GM12892 (cell line): ENCODE data around the gene DIP2B.

ENCODE experiments used
- DNase-seq: peaks from one replicate; pipeline ENCODE4 v3.0.0; 2011; ENCODE audit not compliant: insufficient read length
- FAIRE-seq: peaks from 2 replicates; lab custom pipeline; 2011; peaks lifted over from hg19 to GRCh38; lab: Jason Lieb, UNC
- POLR2A ChIP-seq: IDR thresholded peaks from 2 replicates; pipeline ENCODE4 v1.6.1; 2011; ENCODE audit warnings: low read depth, low read length, control low read depth
- POLR2AphosphoS5 ChIP-seq: IDR thresholded peaks from 2 replicates; pipeline ENCODE4 v1.6.1; 2011; ENCODE audit warnings: low read depth, low read length, control low read depth
- TAF1 ChIP-seq: IDR thresholded peaks from 2 replicates; pipeline ENCODE4 v1.6.1; 2011; ENCODE audit warnings: low read depth, mild to moderate bottlenecking, control low read depth, low read length, borderline replicate concordance

DIP2B gene

DNA sequence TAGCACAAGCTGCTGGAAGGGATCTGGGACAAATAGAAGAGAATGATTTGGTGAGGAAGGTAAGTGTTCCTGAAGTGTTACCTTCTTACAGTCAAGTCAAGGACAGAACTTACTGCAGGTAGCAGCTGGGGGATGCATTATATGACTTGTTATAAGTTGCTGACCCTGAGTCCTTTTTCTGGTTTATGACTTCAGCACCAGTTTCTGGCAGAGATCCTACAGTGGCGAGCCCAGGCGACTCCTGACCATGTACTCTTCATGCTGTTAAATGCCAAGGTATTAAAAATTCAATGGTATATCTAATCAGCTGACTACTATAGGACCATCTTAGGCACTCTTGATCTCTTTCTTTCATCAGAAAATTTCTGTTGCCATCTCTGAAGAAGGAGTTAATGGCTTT lies 214.0 kb downstream of the DIP2B start:
- FAIRE-seq (no peak), DNase-seq (no peak)
- TF ChIP-seq POLR2A = no peak
- no peak for TF ChIP-seq POLR2AphosphoS5
- TF ChIP-seq TAF1 = no peak

DNA sequence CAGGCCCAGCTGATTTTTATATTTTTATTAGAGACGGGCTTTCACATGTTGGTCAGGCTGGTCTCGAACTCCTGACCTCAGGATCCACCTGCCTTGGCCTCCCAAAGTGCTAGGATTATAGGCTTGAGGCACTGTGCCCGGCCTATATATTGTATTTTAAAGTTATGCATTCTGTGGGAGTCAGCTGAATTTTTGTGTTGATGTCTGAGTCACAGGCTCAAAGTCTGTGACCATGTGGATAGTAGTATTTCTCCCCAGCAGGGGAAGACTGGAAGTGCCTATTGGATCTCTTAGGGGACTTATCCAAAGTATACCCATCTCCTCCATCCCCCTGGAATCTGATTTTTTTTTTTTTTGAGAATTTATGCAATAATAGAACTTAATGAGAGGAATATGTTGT lies 215.3 kb downstream of the DIP2B start:
- FAIRE-seq (no peak), DNase-seq (no peak)
- no peak for TF ChIP-seq POLR2AphosphoS5

DNA sequence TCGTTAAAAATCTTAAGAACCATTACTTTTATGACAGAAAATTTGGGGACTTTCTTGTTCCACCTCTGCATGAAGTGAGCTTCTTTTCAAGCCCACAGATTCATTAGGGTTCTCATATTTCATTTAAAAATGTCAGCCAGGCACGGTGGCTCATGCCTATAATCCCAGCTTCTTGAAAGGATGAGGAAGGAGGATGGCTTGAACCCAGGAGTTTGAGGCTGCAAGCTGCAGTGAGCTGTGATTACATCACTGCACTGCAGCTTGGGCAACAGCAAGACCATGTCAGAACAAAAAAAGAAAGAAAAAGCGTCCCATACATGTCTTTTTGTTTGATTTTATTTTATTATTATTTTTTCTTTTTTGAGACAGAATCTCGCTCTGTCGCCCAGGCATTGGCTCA lies 215.7 kb downstream of the DIP2B start:
- TF ChIP-seq POLR2AphosphoS5 = no peak
- no peak for TF ChIP-seq TAF1
- TF ChIP-seq POLR2A = no peak

DNA sequence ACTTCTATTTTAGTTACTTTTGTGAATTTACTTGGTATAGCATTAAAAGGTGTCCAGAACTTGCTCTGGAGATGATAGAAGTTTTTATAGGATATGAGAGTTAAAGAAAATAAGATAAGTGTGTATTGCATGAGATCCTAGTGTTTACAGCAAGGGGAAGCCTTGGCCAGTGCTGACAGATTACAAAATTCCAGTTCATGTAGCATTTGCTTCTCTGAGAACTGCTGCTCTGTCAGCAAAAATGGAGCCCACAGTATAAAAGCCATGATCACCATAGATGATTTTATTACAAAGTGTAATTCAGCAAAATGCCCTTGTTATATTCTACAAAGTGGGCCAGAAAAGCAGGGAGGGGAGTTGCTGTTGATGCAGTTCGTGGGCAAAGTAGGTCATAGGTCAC lies 219.1 kb downstream of the DIP2B start:
- FAIRE-seq = no peak
- DNase-seq = no peak
- no peak for TF ChIP-seq POLR2AphosphoS5
- TF ChIP-seq TAF1 = no peak
- no peak for TF ChIP-seq POLR2A

More for the DNA sequence above, 215.7 kb downstream of the DIP2B start:
- FAIRE-seq = no peak
- no peak for DNase-seq

DNA sequence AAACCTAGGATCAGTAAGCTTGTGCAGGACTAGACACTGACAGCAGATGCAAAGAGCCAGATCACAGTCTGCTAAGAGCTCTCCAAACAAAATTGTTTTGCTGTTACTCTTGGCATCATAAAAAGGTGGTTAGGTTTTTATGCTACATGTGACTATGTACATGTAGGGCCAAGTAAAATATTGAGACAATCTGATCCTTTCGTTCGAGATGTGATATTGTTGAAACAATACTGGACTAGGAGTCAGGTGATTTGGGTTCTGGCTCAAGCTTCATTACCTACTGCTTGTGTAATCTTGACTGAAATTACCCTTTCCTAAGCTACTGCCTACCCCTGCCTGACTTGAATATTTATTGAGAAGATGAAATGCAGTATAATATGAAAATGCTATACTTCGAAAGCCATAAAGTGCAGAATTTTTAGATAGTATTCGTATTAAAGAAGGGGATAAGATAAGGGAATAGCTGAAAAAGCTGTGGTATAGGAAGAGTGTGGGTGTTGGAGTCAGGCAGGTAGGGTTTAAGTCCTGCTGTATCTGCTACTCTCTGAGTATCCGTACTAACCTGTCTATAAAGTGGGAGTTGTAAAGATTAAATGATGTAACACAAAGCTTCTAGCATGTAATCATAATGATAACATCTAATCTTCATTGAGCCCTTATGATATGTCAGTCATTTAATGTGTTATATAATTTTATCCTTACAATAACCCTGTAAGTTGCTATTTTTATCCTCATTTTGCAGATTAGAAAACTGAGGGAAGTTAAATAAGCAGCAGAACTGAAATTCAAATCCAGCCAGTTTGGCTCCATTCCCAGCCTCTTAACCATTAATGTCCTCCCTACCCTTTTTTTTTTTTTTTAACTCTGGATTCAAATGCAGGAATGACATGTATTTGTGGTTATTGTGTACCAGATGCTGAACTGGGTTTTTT lies 220.5 kb downstream of the DIP2B start:
- FAIRE-seq = no peak
- no peak for TF ChIP-seq TAF1
- TF ChIP-seq POLR2A = no peak
- TF ChIP-seq POLR2AphosphoS5 = no peak
- DNase-seq = no peak

DNA sequence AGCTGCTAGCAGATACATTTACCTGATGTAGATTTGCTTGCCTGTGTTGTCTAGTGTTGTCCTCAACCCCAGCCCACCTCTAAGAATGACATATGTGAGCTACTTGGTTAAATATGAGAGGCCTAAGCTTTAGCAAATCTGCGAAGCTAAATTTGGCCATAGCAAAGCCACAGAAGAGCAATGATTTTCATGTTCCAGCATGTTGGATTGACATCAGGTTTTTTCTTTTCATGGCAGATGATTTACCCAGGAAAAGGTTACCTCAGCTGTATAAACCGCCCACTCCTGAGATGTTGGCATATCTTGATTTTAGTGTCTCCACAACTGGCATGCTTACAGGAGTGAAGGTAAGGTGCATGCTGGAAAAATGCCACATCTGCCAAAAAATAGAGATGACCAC lies 222.7 kb downstream of the DIP2B start:
- TF ChIP-seq TAF1 (no peak), POLR2AphosphoS5 (no peak)
- DNase-seq (no peak), FAIRE-seq (no peak)

DNA sequence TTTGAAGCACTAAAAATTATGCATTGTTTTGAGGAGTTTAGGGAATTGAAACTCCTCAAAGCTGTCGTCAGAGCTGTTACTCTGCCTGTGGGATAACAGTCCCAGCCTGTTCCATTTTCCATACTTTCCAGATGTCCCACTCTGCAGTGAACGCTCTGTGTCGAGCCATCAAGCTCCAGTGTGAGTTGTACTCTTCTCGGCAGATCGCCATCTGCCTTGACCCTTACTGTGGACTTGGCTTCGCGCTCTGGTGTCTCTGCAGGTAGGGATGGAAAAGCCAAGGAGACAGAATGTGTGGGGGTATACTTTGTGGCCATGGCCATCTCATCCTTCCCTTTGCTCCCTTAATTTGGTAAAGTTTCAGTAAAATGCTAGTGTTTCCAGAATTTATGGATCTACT lies 223.6 kb downstream of the DIP2B start:
- TF ChIP-seq POLR2AphosphoS5 (no peak), POLR2A (no peak), TAF1 (no peak)
- FAIRE-seq (no peak), DNase-seq (no peak)

DNA sequence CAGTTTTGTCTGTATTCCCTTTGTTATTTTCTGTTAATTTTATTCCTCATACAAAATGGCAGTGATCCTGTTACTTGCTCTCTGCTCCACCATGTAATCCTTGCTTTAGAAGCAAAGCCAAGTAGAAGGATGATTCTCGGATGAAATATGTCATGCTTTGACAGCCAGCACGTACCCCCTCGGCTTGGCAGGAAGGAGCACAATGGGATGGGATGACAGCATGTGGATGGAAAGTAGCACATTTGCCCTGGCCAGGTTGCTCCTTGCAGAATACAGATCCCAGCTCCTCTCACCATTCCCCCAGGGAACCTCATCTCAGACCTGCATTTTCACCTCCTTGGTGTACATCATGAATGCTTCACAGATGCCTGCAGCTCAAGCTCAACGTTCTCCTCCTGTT lies 224.1 kb downstream of the DIP2B start:
- FAIRE-seq (no peak), DNase-seq (no peak)
- TF ChIP-seq POLR2A = no peak
- TF ChIP-seq POLR2AphosphoS5 = no peak
- TF ChIP-seq TAF1 = no peak

DNA sequence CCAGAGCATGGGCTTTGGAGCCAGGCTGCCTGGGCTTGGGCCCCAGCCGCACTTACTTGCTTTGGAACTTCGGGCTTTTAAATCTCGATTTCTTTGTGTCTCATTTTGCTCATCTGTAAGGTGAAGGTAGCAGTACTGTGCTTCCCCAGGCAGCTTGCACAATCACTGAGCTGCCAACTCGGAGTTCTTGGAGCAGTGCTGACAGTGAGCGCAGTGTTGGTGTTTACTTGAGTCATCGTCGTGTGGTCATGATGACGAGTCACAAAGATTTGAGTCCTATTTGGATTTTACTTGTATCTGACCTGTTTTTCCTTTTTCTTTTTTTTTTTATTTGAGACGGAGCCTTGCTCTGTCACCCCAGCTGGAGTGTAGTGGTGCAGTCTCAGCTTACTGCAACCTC lies 227.8 kb downstream of the DIP2B start:
- FAIRE-seq (no peak), DNase-seq (no peak)
- no peak for TF ChIP-seq POLR2A

DNA sequence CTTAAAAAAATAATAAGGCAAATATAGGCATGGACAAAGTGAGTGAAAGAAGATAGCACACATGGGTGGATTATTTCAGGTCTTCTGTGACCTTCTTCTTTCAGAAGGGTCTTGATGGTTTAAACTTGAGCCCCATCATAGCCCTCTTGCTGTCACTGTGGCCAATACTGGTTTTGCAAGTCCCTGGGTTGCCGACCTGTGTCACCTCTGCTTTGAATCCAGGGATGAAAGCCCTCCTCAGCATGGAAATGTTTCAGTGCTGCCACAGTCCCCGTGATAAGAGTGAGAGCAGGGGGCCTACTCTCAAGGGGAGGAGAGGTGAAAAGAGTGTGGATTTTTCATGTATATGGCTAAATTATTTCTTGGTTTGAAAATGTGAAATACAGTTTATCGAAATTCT lies 228.9 kb downstream of the DIP2B start:
- no peak for TF ChIP-seq POLR2A
- no peak for TF ChIP-seq POLR2AphosphoS5
- TF ChIP-seq TAF1 = no peak
- DNase-seq (no peak), FAIRE-seq (no peak)

DNA sequence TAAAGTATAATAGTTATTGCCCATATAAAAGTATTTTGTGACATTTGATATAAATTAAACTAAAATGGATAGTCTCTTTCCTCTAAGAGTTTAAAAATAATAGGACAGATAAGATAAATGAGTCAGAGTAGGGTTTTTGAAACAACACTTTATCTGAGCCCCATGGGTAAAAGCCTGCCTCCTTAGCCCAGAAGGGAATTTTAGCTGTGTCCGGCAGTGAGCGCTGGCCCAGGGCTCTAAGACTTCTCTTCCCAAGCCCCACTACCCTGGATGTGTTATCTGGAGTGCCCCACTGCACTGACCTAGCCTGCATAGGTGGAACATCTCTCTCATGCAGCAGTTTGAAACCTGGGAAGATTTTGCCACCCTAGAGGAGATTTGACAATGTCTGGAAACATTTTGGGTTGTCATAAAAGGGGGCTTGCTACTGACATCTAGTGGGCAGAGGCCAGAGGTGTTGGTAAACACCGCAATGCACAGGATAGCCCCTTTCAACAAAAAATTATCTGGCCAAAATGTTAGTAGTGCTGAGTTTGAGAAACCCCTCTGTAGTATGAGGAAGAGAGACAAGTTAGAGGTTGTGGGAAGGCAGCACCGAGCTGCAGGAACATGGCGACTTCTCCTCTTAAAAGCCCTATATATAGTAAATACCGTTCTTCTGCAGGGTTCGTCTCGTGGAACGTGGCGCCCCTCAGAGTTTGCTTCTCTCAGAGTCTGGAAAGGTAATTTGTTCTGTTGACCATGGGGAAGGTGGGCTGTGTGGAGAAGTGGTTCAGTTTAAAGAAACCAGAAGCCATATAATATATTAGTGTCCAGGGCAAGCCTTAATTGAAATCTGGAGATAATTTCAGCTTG lies 229.9 kb downstream of the DIP2B start:
- DNase-seq = no peak
- TF ChIP-seq TAF1 (no peak), POLR2A (no peak), POLR2AphosphoS5 (no peak)
- FAIRE-seq = no peak

DNA sequence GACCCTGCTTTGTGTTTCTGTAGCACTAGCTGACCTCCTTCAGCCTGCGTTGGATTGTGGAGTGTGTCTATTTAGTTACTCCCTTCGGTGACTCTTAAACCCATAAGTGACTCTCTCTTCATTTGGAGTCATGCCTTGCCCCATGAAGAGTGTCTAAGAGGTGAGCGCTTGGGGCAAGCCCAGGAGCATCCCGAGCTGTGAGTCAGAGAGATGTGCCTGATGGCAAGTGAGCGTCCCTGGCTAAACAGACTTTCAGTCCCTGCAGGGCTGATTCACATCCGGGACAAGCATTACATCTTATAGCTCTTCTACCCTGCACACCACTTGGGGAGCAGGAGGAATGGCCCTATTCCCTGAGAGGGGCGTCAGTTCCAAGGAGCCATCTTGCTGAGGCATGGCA lies 234.8 kb downstream of the DIP2B start:
- FAIRE-seq (no peak), DNase-seq (no peak)
- TF ChIP-seq TAF1 = no peak
- no peak for TF ChIP-seq POLR2AphosphoS5
- TF ChIP-seq POLR2A = no peak
